GM21360 (cell line): ENCODE data around the gene RMI1.
"Not testable (repeated sequence)": the region's sequence is repeated elsewhere in the genome, so short reads cannot be mapped to it uniquely, and the experiment has no call there.

Experiments
- ATAC-seq: cut with Tn5 transposase; IDR thresholded peaks from one replicate; pipeline ENCODE4 v1.9.1; 2021; ENCODE audit warnings: mild to moderate bottlenecking, moderate library complexity; ENCODE audit not compliant: unreplicated experiment

Gene RMI1

DNA sequence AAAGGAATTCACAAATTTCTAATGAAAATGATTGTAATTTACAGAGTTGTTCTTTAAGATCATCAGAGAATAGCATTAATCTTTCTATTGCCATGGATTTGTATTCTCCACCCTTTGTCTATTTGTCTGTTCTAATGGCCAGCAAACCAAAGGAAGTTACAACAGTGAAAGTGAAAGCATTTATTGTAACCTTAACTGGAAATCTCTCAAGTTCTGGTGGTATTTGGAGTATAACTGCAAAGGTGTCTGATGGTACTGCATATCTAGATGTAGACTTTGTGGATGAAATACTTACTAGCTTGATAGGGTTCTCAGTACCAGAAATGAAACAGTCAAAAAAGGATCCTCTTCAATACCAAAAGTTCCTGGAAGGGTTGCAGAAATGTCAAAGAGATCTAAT is 21.7 kb downstream of the RMI1 start:
- no peak for ATAC-seq

DNA sequence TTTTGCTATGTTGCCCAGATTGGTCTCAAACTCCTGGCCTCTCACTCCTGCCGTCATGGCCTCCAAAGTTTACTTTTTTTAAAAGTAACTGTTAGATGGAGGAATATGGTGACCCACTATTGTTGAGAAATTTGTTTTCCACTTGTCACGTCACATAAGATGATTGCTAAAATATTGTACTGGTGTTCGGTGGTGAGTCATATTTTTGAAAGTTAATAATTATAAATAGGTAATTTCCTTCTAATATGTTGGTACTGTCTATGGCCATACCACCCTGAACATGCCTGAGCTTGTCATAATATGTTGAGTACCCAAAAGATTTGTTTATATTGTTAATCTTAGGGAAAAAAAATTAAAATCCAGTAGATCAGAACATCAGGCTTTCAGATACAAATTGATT is 22.6 kb downstream of the RMI1 start:
- no peak for ATAC-seq

DNA sequence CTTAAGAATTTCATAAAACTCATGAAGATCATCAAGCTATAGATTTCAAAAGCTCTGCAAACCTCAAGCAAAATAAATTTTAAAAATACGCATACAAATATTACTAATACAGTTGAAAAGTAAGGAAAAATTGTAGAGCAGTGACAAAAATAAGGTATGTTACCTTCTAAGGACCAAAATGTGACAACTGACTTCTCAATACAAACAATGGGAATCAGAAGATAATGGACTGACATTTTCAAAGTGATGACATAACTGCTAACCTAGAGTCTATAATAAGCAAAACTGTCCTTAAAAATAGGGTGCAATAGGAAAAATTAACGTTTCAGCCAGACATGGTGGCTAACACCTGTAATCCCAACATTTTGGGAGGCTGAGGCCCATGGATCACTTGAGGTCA is 27.1 kb downstream of the RMI1 start:
- no peak for ATAC-seq

DNA sequence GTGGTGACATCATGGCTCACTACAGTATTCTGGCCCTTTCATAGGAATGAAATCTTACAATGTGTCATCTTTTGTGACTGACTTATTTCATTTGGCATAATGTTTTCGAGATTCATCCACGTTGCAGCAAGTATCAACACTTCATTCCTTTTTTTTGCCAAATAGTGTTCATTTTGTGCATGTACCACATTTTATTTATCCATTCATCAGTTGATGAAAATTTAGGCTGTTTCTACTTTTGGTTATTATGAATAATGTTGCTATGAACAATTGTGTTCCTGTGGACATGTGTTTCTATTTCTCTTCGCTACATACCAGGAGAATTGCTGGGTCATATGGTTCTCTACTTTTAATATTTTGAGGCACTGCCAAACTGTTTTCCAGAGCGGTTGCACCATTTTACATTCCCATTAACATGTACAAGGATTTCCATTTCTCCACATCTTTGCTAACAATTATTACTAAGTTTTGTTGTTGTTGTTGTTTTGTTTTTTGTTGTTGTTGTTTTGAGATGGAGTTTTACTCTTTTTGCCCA is 43.5 kb downstream of the RMI1 start:
- no peak for ATAC-seq

DNA sequence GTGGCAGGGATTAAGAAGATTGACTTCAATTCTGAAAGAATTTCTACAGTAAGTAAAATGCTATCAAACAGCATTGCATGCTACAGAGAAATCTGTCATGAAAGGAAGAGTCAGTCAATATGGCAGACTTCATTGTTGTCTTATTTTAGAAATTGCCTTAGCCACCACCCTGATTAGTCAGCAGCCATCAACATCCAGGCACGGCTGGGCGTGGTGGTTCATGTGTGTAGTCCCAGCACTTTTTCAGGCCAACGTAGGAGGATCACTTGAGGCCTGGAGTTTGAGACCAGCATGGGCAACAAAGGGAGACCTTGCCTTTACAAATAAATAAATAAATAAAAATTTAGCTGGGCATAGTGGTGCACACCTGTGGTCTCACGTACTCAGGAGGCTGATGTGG is 46.6 kb downstream of the RMI1 start:
- no peak for ATAC-seq

DNA sequence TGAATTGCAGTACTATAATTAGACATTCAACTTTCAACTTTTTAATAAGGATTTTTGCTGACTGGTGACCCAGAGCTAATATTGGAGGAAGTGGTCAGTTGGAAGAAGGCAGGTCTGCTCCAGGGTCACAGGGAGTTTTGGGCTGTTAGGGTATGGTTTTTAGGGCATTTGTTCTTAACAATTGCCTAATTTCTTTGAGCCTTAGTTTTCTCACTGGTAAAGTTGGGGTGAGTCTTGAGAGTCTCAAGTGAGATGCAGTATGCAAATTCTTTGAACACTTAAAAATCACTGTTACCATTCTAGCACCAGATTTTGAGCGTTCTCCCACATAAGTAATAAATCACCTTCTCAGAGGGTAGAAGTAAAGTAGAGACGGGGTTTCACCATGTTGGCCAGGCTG is 50.9 kb downstream of the RMI1 start:
- ATAC-seq = no peak

DNA sequence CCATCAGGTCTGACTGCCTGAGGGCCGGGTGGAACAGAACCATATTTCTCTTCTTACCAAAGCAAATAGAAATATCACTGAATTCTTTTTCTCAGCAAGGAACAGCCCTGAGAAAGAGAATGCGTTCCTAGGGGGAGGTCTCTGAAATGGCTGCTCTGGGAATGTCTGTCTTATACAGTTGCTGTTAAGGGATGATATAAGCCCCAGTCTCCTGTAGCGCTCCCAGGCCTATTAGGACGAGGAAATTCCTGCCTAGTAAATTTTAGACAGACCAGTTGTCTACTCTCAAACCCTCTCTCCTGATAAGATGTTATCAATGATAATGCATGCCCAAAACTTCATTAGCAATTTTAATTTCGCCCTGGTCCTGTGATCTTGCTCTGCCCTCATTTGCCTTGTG is 61.3 kb downstream of the RMI1 start:
- not testable (repeated sequence) for ATAC-seq

DNA sequence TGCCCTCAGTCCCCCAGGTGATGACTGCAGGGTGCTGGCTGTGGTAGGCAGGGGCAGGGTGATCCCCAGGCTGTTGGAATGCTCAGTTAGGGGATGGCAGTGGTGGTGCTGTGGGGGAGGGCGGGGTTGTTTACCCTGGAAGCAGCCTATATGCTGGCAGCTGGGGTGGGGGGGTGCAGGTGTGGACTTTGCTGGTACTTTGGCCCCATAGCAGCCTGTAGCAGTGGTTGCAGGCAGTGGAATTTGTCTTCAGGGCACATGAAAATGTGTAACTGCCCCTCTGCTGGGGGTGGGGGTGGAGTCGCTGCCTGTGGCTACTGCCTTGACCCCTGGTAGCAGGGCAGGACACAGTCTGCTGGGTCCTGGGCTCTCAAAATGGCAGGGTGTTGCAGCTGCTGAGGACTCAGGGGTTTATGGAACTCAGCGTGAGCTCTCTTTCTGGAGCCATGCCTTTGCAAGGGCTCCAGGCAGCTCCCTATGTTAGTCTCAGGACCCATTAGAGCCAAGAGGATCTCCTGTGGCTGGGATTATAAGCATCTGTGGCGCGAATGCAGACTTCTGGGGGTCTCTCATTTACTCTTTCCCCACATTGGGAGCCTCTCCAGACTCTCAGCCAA is 65.0 kb downstream of the RMI1 start:
- no peak for ATAC-seq
